HFFc6 (cell line): ENCODE measurements around the gene DPP3. TPM values are rescaled to one million over a fixed set of nuclear protein-coding genes. Genes with fewer than 3 reads are reported as not detected.
"Not testable (repeated sequence)": the region's sequence is repeated elsewhere in the genome, so short reads cannot be mapped to it uniquely, and the experiment has no call there.

Experiments used
- DNase-seq: peaks from one replicate; pipeline ENCODE4 v3.0.0-alpha.2; 2018
- H3K27ac Mint-ChIP-seq: 2 replicates; pipeline ENCODE4 v1.8.0; 2020; ENCODE audit warnings: mild to moderate bottlenecking, mixed read lengths
- H3K27me3 Mint-ChIP-seq: 2 replicates; pipeline ENCODE4 v1.8.0; 2021; ENCODE audit warnings: mild to moderate bottlenecking, moderate library complexity, mixed read lengths; ENCODE audit not compliant: insufficient read depth
- H3K36me3 Mint-ChIP-seq: 2 replicates; pipeline ENCODE4 v1.8.0; 2021; ENCODE audit warnings: low read depth, mixed read lengths
- H3K4me1 Mint-ChIP-seq: 2 replicates; pipeline ENCODE4 v1.8.0; 2020; ENCODE audit warnings: low read depth, mixed read lengths
- H3K4me3 Mint-ChIP-seq: 2 replicates; pipeline ENCODE4 v1.8.0; 2020; ENCODE audit warnings: mild to moderate bottlenecking, moderate library complexity, mixed read lengths
- H3K9me3 Mint-ChIP-seq: 2 replicates; pipeline ENCODE4 v1.8.0; 2020; ENCODE audit warnings: mild to moderate bottlenecking, mixed read lengths
- total RNA-seq, 6 experiments: library from RNA; stranded (reverse); fragmentation: NEBNext Ultra II Directional; extraction: Animal tissue kit (Norgen Biotek cat#: 25700); gene quantifications; 2 replicates in 1 of 6; 3 replicates in 5 of 6; pipeline ENCODE4 v1.2.3, GENCODE V29; 2021
- TF ChIP-seq, protein P1 (sequence below): fragments of 200-600 bp; sonication (generic); IDR thresholded peaks from 2 replicates; pipeline ENCODE4 v1.5.0; 2021; ENCODE audit warnings: antibody characterized with exemption, mild to moderate bottlenecking

Gene DPP3
- total RNA-seq, 6 experiments from 2014 or later: 54.8 to 71.6 (median 58.2) TPM

DNA sequence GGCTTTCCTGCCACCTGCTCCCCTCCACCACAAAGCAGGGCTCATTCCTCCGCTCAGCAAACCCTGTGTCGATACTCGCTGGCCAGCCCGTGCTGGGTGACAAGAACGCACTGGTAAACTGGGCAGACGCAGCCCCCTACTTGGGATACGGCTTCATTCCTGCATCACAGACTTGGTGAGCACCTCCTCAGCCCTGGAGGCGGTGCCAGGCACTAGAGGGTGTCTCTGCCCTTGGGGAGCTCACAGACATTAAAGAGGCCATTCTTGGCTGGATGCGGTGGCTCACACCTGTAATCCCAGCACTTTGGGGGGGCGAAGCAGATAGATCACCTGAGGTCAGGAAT lies 59.6 kb downstream of the DPP3 start:
- peaks cover 3% of the 10 kb centered on the region for H3K27me3 Mint-ChIP-seq
- TF ChIP-seq, protein P1, sequence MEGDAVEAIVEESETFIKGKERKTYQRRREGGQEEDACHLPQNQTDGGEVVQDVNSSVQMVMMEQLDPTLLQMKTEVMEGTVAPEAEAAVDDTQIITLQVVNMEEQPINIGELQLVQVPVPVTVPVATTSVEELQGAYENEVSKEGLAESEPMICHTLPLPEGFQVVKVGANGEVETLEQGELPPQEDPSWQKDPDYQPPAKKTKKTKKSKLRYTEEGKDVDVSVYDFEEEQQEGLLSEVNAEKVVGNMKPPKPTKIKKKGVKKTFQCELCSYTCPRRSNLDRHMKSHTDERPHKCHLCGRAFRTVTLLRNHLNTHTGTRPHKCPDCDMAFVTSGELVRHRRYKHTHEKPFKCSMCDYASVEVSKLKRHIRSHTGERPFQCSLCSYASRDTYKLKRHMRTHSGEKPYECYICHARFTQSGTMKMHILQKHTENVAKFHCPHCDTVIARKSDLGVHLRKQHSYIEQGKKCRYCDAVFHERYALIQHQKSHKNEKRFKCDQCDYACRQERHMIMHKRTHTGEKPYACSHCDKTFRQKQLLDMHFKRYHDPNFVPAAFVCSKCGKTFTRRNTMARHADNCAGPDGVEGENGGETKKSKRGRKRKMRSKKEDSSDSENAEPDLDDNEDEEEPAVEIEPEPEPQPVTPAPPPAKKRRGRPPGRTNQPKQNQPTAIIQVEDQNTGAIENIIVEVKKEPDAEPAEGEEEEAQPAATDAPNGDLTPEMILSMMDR: no peak
- H3K36me3 Mint-ChIP-seq: peaks cover 11% of the 10 kb centered on the region
- DNase-seq: no peak
- no peaks in the 10 kb centered on the region for H3K9me3 Mint-ChIP-seq
- H3K27ac Mint-ChIP-seq: no peak overlapping the region
- H3K4me3 Mint-ChIP-seq: no peak overlapping the region
- peaks cover 30% of the 10 kb centered on the region for H3K4me1 Mint-ChIP-seq

DNA sequence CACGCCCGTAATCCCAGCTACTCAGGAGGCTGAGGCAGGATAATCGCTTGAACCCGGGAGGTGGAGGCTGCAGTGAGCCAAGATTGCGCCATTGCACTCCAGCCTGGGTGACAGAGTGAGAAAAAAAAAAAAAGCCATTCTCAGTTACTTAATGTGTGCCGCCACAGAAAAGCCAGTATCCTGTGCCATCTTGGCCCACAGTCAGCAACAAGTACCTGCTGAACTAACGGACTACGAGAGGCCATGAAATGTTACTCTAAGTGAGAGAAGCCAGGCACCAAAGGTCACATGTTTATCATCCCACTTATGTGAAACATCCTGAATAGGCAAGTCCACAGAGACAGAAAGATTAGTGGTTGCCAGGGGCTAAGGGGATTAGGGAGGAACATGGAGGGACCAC lies 60.4 kb downstream of the DPP3 start:
- not testable (repeated sequence) for H3K27ac Mint-ChIP-seq, DNase-seq, H3K9me3 Mint-ChIP-seq, H3K27me3 Mint-ChIP-seq, H3K4me3 Mint-ChIP-seq
- Mint-ChIP-seq H3K36me3 (peaks cover 11% of the 10 kb centered on the region), H3K4me1 (peaks cover 36% of the 10 kb centered on the region)

DNA sequence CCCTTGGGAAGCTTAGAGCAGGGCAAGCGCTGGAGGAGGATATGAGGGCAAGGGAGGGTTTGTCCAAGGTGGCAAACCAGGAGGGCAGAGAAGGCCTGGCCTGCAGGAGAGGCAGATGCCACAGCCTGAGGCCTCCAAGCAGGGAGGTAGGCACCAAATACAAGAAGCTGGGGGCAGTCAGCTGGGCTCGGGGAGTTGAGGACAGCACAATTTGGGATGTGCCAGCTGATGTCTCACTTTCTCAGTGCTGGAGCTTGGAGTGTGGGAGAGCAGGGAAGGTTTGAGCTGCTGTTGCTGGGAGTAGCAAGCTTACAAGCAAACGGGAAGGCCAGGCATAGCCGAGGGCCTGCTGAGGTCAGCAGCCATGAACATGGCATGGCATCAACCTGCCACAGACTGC lies 61.7 kb downstream of the DPP3 start:
- Mint-ChIP-seq H3K36me3 (peaks cover 11% of the 10 kb centered on the region), H3K27ac (peak overlapping the region; percentile 60; the same call in 1 of the 2 replicates), H3K4me1 (peaks cover 36% of the 10 kb centered on the region), H3K4me3 (no peak overlapping the region), H3K9me3 (no peaks in the 10 kb centered on the region), H3K27me3 (peaks cover 3% of the 10 kb centered on the region)
- DNase-seq: no peak
- TF ChIP-seq, protein P1: no peak

DNA sequence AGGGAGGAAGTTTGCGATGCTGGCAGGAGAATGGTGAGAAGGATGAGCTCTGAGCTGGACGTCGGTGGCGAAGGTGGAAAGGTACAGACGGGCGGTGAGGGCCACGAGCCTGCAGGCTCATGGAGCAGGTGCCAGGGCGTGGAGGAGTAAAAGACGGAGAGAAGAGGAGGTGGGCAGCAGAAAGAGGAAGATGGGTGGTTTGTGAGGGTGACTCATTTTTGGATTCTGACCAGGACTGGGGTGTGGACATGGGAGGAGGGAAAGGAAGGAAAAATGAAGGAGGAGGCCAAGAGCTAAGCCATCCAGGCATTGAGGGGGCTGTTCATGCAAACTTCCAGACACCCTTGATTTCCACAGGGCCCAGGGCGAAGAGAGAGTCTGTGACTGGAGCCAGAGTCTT lies 62.1 kb downstream of the DPP3 start:
- Mint-ChIP-seq H3K27ac (peak overlapping the region; percentile 60), H3K4me1 (peaks cover 36% of the 10 kb centered on the region), H3K27me3 (peaks cover 3% of the 10 kb centered on the region), H3K4me3 (no peak overlapping the region), H3K36me3 (peaks cover 9% of the 10 kb centered on the region), H3K9me3 (no peaks in the 10 kb centered on the region)
- TF ChIP-seq, protein P1: no peak
- DNase-seq: no peak

DNA sequence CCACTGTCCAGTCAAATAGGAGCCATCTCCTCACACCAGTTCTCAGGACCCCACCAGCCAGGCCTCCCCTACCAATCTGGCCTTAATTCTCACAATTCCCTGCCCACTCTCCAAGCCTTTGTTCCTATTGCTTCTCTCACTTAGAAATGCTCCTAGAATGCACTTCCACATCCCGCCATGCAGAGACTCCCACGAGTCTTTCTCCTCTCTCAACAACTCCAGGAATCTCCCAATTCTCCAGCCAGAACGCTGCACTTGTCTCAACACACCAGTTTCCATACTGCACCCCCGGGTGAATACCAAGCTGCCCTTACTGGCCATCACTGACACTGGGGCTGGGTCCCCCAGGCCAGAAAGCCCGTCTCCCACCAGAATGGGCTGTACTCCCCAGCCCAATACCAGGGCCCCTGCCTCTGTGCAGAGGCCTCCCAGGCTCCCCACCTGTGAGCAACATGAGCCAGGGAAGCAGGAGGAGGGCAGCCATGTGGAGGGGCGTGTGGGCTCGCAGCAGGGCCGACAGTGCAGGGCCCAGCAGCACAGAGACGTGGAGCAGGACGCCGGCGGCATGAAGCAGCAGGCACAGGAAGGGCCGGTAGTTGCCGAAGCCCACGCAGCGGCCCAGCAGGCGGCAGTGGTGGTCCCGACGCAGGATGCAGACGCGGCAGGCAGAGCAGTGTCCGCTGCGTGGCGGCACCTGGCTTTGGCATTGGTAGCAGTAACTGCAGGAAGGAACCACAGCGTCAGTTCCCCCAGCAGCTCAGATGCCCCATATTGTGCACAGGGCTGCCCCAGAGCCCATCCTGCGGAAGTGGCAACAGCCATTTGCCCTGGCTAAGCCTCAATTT lies 63.3 kb downstream of the DPP3 start:
- peaks cover 7% of the 10 kb centered on the region for H3K36me3 Mint-ChIP-seq
- TF ChIP-seq, protein P1: peak; percentile 28
- H3K9me3 Mint-ChIP-seq: no peaks in the 10 kb centered on the region
- DNase-seq: no peak
- no peak overlapping the region for H3K4me3 Mint-ChIP-seq
- peaks cover 36% of the 10 kb centered on the region for H3K4me1 Mint-ChIP-seq
- peaks cover 3% of the 10 kb centered on the region for H3K27me3 Mint-ChIP-seq
- H3K27ac Mint-ChIP-seq: 0 out of 2 replicates have a peak overlapping the region, but pooled peaks have one; percentile 35

DNA sequence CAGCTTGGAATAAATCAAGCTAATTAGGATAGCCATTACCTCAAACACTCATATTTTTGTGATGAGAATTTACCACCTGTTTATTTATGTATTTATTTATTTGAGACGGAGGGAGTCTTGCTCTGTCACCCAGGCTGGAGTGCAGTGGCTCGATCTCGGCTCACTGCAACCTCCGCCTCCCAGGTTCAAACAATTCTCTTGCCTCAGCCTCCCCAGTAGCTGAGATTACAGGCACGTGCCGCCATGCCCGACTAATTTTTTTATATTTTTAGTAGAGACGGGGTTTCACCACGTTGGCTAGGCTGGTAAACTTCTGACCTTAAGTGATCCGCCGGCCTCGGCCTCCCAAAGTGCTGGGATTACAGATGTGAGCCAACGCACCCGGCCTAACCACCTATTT lies 64.7 kb downstream of the DPP3 start:
- H3K4me3 Mint-ChIP-seq: peak overlapping the region; percentile 88
- not testable (repeated sequence) for H3K9me3 Mint-ChIP-seq, DNase-seq, H3K36me3 Mint-ChIP-seq
- peak overlapping the region; percentile 70 for H3K27ac Mint-ChIP-seq
- H3K4me1 Mint-ChIP-seq: peaks cover 36% of the 10 kb centered on the region
- H3K27me3 Mint-ChIP-seq: peaks cover 14% of the 10 kb centered on the region
